Right renal pelvis (tissue), 4 donors: ENCODE results near the gene SLX9. TPM values are rescaled to one million over a fixed set of nuclear protein-coding genes. Genes with fewer than 3 reads are reported as not detected.

Experiments used
- DNase-seq, 4 donors: peaks; one replicate each; pipeline ENCODE4 v3.0.0-alpha.2; 2013; ENCODE audit warnings: low read depth in 4 of 4, low spot score in 3 of 4, missing footprints in 1 of 4
- polyA plus RNA-seq, 4 donors: library from polyadenylated mRNA; unstranded; fragments of 120-200 nt; gene quantifications; one replicate each; pipeline ENCODE4 v1.2.1, GENCODE V29; 2013; ENCODE audit not compliant: insufficient read length in 4 of 4

The SLX9 gene
- polyA plus RNA-seq, 4 donors: 13.4 to 27.2 (median 15.0) TPM

- no peak for DNase-seq
Measured at GRCh38 chr21:44996983-44997936, 57.4 kb downstream of the SLX9 start.

- no peak for DNase-seq
Measured at GRCh38 chr21:44998086-44998620, 58.3 kb downstream of the SLX9 start.

DNA sequence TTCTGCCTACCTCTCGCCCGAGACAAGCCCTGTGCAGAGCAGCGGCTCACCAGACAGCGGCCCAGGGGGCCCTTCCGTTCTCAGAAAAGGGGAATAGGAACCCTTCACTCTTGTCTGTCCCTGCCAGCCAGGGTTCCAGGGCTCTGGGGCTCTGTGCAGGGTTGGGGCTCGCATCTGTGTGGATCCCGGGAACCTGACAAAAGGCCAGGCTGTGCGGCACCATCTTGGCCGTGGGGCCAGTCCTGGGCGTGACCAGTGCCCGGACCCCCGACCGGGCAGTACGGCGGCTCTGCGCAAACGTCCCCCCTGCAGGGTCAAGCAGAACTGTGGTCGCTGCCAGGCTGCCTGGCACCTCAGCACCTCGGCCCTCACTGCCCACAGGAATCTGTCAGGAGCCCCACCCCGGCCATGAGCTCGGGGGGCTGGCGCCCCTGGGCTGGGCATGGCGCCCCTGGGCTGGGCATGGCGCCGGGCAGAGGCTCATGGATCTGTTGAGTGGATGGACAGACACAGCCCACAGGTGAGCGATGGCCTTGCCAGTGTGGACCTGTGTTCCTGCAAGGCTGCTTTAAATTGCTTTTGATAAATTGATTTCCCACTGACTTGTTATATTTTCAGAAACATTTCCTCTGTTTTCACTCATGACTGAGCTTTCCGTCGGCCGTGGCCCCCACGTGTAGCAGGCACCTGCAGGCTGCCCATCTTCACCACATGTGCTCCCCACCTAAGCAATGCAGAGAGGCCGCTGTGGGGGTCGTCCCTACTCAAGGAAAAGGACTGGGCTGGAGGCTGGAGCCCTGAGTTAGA, 59.0 kb downstream of the SLX9 start:
- DNase-seq: no peak

DNA sequence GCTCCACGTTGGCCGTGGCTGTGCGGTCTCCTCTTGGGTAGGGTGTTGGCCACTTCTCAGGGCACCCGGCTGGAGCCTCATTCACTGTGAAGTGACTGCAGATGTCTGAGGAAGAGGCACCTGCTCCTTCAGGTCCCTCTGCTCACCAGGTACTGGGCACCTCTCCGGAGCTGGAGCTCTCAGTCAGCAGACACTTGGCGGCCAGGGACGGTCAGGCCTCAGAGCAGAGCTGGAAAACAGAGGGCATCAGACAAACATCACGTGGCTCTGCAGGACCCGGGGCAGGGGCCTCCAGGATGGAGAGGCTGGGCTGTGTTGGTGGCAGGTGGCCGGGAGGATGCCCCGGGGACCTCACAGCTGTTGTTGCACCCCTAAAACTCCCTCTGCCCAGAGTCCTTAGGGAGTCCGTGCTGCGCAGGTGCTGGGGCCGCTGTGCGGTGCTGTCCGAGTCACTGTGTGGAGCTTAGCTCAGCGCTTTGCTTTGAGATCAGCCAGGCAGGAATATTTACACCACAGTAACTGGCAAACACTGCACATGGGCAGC, 59.7 kb downstream of the SLX9 start:
- no peak for DNase-seq

DNA sequence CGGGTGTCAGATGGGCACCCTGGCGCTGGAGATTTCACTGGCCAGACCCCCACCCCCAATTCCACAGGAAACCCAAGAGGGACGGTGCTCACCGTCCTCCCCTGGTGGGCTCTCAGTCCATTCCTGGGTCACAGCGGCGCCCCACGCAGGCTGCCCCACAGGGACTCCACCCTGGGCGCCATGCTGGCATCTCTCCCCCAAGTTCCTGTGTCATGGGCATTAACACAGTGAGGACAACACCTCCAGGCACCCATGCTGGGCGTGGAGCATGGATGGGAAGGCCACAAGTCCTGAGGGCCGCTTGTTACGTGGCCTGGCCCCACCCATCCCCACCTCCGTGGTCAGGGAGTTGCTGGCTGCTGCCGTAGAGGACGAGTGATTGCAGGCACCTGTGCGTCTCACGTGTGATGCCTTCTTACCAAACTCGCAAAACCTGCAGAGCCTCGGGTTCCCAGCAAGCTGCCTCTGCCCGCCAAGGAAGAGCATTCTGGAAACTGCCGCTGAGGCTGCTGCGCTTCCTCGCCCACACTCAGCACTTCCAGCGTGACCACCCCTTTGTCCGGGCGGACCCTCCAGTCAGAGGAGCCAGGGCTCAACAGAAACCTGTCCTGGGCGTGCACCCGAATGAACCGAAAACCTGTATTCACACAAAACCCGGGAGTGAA, 60.3 kb downstream of the SLX9 start:
- DNase-seq: no peak

DNA sequence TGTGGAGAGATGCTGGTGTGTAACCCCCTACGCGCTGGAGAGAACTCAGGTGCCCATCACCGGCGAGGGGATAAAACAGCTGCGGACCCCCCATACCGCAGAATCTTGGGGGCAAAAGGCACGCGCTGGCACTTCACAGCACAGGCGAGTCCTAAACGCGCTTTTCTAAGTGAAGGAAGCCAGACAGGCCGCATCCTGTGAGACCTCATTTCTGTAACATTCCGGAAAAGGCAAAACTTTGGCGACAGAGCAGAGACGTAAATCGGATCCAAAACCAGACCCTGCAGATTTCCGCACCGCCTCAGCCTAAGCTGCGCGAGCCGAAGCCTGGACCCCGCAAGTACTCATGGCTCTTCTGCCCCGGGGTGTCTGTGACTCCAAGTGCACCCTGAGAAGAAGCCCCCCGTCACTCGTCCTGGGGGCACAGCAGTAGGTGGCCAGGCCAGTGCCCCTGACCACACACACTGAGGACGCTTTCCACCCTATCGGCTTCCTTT, 60.9 kb downstream of the SLX9 start:
- DNase-seq: no peak

GRCh38 chr21:45001134-45002095, 61.6 kb downstream of the SLX9 start:
- no peak for DNase-seq

GRCh38 chr21:45002381-45003204, 62.8 kb downstream of the SLX9 start:
- no peak for DNase-seq

GRCh38 chr21:45003331-45004058, 63.7 kb downstream of the SLX9 start:
- DNase-seq: no peak

DNA sequence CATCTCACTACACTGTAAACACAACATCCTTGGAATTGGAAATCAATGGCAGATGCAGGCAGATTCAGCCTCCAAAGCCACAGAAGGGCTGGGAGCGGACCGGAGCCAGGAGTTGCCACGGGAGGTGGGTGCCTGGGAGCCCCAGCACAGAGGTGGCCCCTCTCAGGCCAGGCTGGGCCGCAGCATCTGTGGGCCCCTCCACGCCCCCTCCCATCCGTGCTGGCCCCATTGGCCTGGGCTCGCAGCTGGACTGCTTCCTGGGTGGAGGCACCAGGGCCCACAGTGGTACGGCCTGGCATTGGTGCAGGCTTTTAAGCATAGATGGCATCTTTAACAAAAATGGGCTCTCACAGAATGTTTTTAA, 64.2 kb downstream of the SLX9 start:
- DNase-seq: no peak

GRCh38 chr21:45004481-45005247, 64.8 kb downstream of the SLX9 start:
- no peak for DNase-seq

DNA sequence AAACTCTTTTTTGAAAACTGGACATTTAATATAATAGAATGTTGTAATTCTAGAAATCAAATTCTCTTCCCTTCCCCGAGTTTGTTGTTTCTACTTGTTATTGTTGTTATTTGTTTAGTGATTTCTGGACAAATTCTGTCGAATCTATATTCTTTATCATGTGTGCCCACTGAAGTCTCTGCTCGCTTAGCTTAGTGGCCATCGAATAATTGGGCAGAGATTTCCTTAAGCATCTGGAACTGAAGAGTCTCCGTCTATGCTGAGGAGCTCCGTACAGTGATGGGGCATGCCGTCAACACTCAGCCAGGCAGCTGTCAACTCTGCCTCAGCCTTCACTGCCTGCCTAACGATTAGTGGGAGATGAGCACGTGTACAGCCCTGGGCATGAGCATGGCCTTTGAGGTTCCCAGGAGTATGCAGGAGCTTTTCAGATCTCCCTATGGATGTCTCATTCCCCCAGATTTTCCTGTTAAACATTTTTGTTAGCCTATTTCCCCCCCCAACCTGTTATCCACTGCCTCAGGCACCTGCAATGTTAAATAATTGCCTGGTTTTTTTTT, 66.8 kb downstream of the SLX9 start:
- no peak for DNase-seq

GRCh38 chr21:45009616-45010015, 69.8 kb downstream of the SLX9 start:
- DNase-seq: no peak

- no peak for DNase-seq
Measured at GRCh38 chr21:45010096-45010495, 70.3 kb downstream of the SLX9 start.

DNA sequence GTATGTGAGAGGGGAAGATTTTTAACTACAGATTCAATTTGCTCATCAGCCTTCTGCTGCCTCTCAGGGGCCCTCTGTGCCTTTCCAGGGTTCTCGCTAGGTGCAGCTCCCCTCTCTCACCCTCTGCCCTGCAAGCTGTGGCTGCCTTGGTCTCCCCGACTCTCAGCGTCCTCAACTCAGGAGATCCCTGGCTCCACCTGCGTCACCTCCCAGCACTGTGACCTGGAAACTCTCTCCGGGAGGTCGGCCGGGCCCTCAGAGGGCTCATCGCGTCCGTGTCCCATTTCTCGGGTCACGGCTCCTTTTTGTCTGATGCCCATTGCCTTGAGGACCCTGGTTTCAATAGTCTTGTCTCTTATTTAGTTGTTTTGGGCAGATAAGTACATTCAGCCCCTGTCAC, 71.0 kb downstream of the SLX9 start:
- no peak for DNase-seq

GRCh38 chr21:45011426-45011825, 71.6 kb downstream of the SLX9 start:
- no peak for DNase-seq
